Measurements from ENCODE around the gene TGM5. TPM values are rescaled to one million over a fixed set of nuclear protein-coding genes. Genes with fewer than 3 reads are reported as not detected.

The TGM5 gene
- total and polyA plus RNA-seq, 7 donors = 0.28 TPM; not detected in 6

DNA sequence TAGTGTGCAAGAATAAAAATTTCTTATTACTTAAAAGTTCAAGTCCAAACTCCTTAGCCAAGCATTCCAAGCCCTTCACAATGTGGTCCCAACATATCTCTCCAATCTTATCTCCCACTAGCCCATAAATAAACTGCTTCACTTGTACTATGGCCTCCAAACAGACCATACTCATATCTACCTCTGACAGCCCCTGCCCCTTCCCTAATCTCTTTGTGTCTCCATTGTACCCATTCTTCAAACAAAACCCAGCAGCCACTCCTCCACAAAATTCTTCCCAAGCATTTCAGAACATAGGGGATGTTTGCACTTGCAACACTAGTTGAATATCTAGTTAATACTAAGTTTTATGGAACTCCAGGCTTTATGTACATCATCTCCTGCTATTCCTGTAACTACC, 33.2 kb upstream of the TGM5 start:
- Histone ChIP-seq H3K4me3 (no peak overlapping the region), H3K27ac (no peak overlapping the region), H3K27me3 (peaks cover 5 to 34% (median 16%) of the 10 kb centered on the region in 3 donors), H3K4me1 (no peaks in the 10 kb centered on the region), H3K36me3 (no peaks in the 10 kb centered on the region), H3K9me3 (no peaks in the 10 kb centered on the region)
- intact Hi-C loops (cut with DNase I) = no loop called here
- TF ChIP-seq POLR2AphosphoS5 (IDR thresholded peaks at IDR 0.05) (no peak), EP300 (IDR thresholded peaks at IDR 0.05) (no peak), POLR2A (IDR thresholded peaks at IDR 0.05) (no peak)
- DNase-seq = no peak

DNA sequence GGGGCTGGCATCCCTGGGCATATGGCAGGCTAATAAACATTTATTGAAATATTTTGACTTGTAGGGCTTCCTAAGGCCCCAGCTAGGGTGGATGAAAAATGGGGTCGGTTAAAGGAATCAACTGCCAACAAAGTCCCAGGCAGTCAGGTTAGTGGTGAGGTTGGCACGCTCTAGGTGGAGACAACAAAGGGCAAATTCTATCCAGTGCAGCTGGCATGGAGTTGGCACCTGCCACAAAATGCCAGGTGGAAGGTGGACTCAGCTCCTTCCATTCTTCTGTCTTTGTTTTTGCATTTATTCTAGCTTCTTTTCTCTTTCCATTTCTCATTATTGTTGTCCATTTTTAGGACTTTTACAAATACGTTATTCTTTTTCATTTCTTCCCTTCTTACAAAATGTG, 32.7 kb upstream of the TGM5 start:
- WGBS, 2 donors = 43 to 79% methylated on average over 3 of the region's 3 CpGs
- intact Hi-C loops (cut with DNase I) = no loop called here
- TF ChIP-seq CTCF (IDR thresholded peaks at IDR 0.05) (no peak), POLR2AphosphoS5 (IDR thresholded peaks at IDR 0.05) (no peak), POLR2A (IDR thresholded peaks at IDR 0.05) (no peak), EP300 (IDR thresholded peaks at IDR 0.05) (no peak)
- H3K27me3 ChIP-seq = peaks cover 10 to 39% (median 20%) of the 10 kb centered on the region in 3 donors
- H3K9me3 ChIP-seq = no peaks in the 10 kb centered on the region
- no peak overlapping the region for H3K27ac ChIP-seq
- no peak overlapping the region for H3K4me3 ChIP-seq
- H3K36me3 ChIP-seq = no peaks in the 10 kb centered on the region
- peaks cover 0 to under 1% (median 0%) of the 10 kb centered on the region in 4 donors for H3K4me1 ChIP-seq
- no peak for DNase-seq

DNA sequence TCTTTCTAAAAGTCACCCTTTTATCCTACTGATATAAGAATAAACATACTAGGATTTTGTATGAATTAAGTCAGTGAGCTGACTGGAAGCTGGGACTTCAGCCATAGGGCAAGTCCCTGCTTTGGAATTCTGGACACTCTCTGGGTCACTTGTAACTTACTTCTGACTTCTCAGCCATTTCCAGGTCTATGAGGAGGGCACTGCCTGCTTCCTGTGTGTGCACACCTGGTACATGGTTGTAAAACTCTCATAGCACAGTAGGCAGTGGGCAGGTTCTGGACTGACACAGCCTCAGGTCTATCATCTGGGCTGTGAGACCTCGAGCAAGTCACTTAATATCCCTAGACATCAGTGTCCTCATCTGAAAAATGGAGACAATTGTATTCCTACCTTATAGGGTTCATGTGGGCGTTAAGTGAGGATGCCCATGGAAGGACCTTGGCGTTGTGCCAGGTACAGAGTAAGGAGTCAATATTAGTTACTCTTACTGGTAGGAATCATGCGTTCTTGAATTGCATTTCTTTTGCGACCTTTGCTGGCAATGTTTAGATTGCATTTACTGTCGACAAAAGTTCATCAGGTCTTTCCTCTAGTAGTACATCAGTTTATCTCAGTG, 27.5 kb upstream of the TGM5 start:
- Histone ChIP-seq H3K4me1 (peaks cover 0 to 7% (median 0%) of the 10 kb centered on the region in 4 donors), H3K4me3 (no peak overlapping the region), H3K36me3 (no peaks in the 10 kb centered on the region), H3K27me3 (peaks cover 14 to 52% (median 20%) of the 10 kb centered on the region in 3 donors), H3K27ac (no peak overlapping the region), H3K9me3 (no peaks in the 10 kb centered on the region)
- 14 to 63% methylated on average over 6 of the region's 6 CpGs for WGBS, 2 donors
- DNase-seq = no peak
- TF ChIP-seq CTCF (IDR thresholded peaks at IDR 0.05) = no peak
- no peak for TF ChIP-seq EP300 (IDR thresholded peaks at IDR 0.05)
- no peak for TF ChIP-seq POLR2AphosphoS5 (IDR thresholded peaks at IDR 0.05)
- no peak for TF ChIP-seq POLR2A (IDR thresholded peaks at IDR 0.05)
- intact Hi-C loops (cut with DNase I) = no loop called here

DNA sequence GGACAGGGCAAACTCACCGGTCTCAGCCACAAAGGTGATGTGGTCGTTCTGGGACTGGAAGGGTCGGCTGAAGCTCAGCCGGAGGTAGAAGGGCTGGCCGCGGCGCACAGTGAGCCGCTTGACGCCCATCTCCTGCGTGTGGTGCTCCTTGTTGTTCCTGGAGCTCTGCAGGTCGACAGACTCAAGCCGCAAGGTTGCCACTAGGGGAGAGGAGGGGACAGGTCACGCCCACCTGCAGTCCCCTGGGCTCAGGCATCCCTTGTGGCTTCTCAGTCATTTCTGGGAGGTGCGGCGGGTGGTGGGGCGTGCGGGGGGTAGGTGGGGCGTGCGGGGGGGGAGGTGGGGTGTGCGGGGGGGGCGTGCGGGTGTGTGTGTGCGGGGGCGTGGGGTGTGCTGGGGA, 26.7 kb upstream of the TGM5 start:
- no peaks in the 10 kb centered on the region for H3K9me3 ChIP-seq
- intact Hi-C loops (cut with DNase I) = no loop called here
- peaks cover 14 to 52% (median 20%) of the 10 kb centered on the region in 3 donors for H3K27me3 ChIP-seq

More for the DNA sequence above, 26.7 kb upstream of the TGM5 start:
- 7 to 10% methylated on average over 24 of the region's 24 CpGs for WGBS, 2 donors
- TF ChIP-seq POLR2A (IDR thresholded peaks at IDR 0.05) (no peak), CTCF (IDR thresholded peaks at IDR 0.05) (no peak), EP300 (IDR thresholded peaks at IDR 0.05) (no peak), POLR2AphosphoS5 (IDR thresholded peaks at IDR 0.05) (no peak)
- Histone ChIP-seq H3K36me3 (no peaks in the 10 kb centered on the region), H3K4me1 (peaks cover 0 to 7% (median 0%) of the 10 kb centered on the region in 4 donors), H3K27ac (no peak overlapping the region), H3K4me3 (no peak overlapping the region)
- DNase-seq = no peak
